Esophagus muscularis mucosa (tissue), 4 donors: ENCODE results near the gene APOE.

ENCODE experiments used
- EP300 ChIP-seq: sonication (generic); formaldehyde crosslinking; IDR thresholded peaks from one replicate; pipeline ENCODE4 v1.6.1; 2017; ENCODE audit warnings: antibody characterized with exemption
- POLR2A ChIP-seq: fragments of 450-650 bp; IDR thresholded peaks from one replicate; pipeline ENCODE4 v1.6.1; 2017; ENCODE audit warnings: antibody characterized with exemption, moderate library complexity, mild to moderate bottlenecking, low read depth
- POLR2AphosphoS5 ChIP-seq, 2 donors: sonication (generic); formaldehyde crosslinking; IDR thresholded peaks; one replicate each; pipeline ENCODE4 v1.6.1; 2017; ENCODE audit warnings: antibody characterized with exemption in 2 of 2
- TF ChIP-seq, protein P1 (sequence below), 3 experiments: fragments of 200-600 bp in 2 of 3; fragments of 450-650 bp in 1 of 3; sonication (generic) in 2 of 3; IDR thresholded peaks; one replicate each; pipeline ENCODE4 v1.5.1; 2017 to 2019; ENCODE audit warnings: antibody characterized with exemption in 3 of 3, mild to moderate bottlenecking in 2 of 3, moderate library complexity in 1 of 3

DNA sequence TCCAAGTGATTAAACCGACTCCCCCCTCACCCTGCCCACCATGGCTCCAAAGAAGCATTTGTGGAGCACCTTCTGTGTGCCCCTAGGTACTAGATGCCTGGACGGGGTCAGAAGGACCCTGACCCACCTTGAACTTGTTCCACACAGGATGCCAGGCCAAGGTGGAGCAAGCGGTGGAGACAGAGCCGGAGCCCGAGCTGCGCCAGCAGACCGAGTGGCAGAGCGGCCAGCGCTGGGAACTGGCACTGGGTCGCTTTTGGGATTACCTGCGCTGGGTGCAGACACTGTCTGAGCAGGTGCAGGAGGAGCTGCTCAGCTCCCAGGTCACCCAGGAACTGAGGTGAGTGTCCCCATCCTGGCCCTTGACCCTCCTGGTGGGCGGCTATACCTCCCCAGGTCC is 2.0 kb downstream of the APOE start:
- TF ChIP-seq, protein P1, sequence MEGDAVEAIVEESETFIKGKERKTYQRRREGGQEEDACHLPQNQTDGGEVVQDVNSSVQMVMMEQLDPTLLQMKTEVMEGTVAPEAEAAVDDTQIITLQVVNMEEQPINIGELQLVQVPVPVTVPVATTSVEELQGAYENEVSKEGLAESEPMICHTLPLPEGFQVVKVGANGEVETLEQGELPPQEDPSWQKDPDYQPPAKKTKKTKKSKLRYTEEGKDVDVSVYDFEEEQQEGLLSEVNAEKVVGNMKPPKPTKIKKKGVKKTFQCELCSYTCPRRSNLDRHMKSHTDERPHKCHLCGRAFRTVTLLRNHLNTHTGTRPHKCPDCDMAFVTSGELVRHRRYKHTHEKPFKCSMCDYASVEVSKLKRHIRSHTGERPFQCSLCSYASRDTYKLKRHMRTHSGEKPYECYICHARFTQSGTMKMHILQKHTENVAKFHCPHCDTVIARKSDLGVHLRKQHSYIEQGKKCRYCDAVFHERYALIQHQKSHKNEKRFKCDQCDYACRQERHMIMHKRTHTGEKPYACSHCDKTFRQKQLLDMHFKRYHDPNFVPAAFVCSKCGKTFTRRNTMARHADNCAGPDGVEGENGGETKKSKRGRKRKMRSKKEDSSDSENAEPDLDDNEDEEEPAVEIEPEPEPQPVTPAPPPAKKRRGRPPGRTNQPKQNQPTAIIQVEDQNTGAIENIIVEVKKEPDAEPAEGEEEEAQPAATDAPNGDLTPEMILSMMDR (IDR thresholded peaks at IDR 0.05): no peak
- TF ChIP-seq POLR2AphosphoS5 (IDR thresholded peaks at IDR 0.05) (no peak), EP300 (no peak), POLR2A (no peak)
